GM23338 (cell line): ENCODE data around the gene ADAM20. TPM values are rescaled to one million over a fixed set of nuclear protein-coding genes. Genes with fewer than 3 reads are reported as not detected.

Source experiments
- polyA plus RNA-seq: library from polyadenylated mRNA; unstranded; fragments of >200 nt; fragmentation: Nextera tagmentation; extraction: Ambion mirVana; gene quantifications from 2 replicates; pipeline ENCODE4 v1.2.1, GENCODE V29; 2016
- small RNA-seq: library from RNA; depleted of rRNA; stranded (forward); fragments of <200 nt; gene quantifications from one replicate; pipeline ENCODE3, GENCODE V24; 2014; ENCODE audit warnings: low replicate concordance
- total RNA-seq: library from RNA; depleted of rRNA; stranded (reverse); fragments of >200 nt; shearing (Covaris generic); gene quantifications from 2 replicates; pipeline ENCODE4 v1.2.3, GENCODE V29; 2014; rRNA removed

Gene ADAM20
- total and polyA plus RNA-seq, 2 experiments from 2014 or later = 0.06 to 2.1 TPM

Small RNA genes lying within 50 kb of the gene (small RNA-seq; reads per million reads assigned to genes)
- gene RNU6-659P = not detected

Other genes starting within 250 kb of the ADAM20 start
- 41.5 and 44.0 TPM in 2 replicates for gene COX16, start 175.3 kb downstream of the ADAM20 start, total RNA-seq
- gene COX16, start 175.3 kb downstream of the ADAM20 start, polyA plus RNA-seq = 238 and 247 TPM in 2 replicates
- 22.3 and 24.2 TPM in 2 replicates for gene SYNJ2BP, start 117.9 kb downstream of the ADAM20 start, total RNA-seq
- 36.4 and 48.2 TPM in 2 replicates for gene SYNJ2BP, start 117.9 kb downstream of the ADAM20 start, polyA plus RNA-seq
- gene ADAM21, start 82.8 kb downstream of the ADAM20 start, total RNA-seq = not detected in 2 replicates
- gene ADAM21, start 82.8 kb downstream of the ADAM20 start, polyA plus RNA-seq = not detected in 2 replicates
- 49.2 and 49.4 TPM in 2 replicates for gene MED6, start 65.7 kb upstream of the ADAM20 start, total RNA-seq
- 32.1 and 49.6 TPM in 2 replicates for gene MED6, start 65.7 kb upstream of the ADAM20 start, polyA plus RNA-seq
- 29.2 and 34.2 TPM in 2 replicates for gene TTC9, start 106.9 kb upstream of the ADAM20 start, total RNA-seq
- 9.9 and 10.3 TPM in 2 replicates for gene TTC9, start 106.9 kb upstream of the ADAM20 start, polyA plus RNA-seq